HG02588 (cell line): Measurements from ENCODE around the gene STYXL1.

Source experiments
- ATAC-seq: cut with Tn5 transposase; IDR thresholded peaks from one replicate; pipeline ENCODE4 v1.9.1; 2021; ENCODE audit warnings: mild to moderate bottlenecking, moderate library complexity; ENCODE audit not compliant: unreplicated experiment

The STYXL1 gene

GRCh38 chr7:75960372-75960771, 87.4 kb downstream of the STYXL1 start:
- no peak for ATAC-seq

- ATAC-seq = no peak
These were observed 88.8 kb downstream of the STYXL1 start for GRCh38 chr7:75958802-75959543.

GRCh38 chr7:75957021-75957736, 90.6 kb downstream of the STYXL1 start:
- no peak for ATAC-seq

GRCh38 chr7:75955331-75955955, 92.4 kb downstream of the STYXL1 start:
- ATAC-seq = no peak

GRCh38 chr7:75953931-75954330, 93.9 kb downstream of the STYXL1 start:
- no peak for ATAC-seq

GRCh38 chr7:75953431-75953830, 94.4 kb downstream of the STYXL1 start:
- ATAC-seq = no peak

- no peak for ATAC-seq
These were observed 96.3 kb downstream of the STYXL1 start for GRCh38 chr7:75951506-75951905.

GRCh38 chr7:75950111-75950681, 97.6 kb downstream of the STYXL1 start:
- ATAC-seq = no peak

GRCh38 chr7:75948179-75948578, 99.6 kb downstream of the STYXL1 start:
- no peak for ATAC-seq
